GM19238 (cell line): ENCODE measurements around the gene KRTAP10-8.
"Not testable (repeated sequence)": the region's sequence is repeated elsewhere in the genome, so short reads cannot be mapped to it uniquely, and the experiment has no call there.

ENCODE experiments used
- DNase-seq: peaks from one replicate; pipeline ENCODE4 v3.0.0; 2011; ENCODE audit warnings: low spot score; ENCODE audit not compliant: insufficient read length

The KRTAP10-8 gene, protein sequence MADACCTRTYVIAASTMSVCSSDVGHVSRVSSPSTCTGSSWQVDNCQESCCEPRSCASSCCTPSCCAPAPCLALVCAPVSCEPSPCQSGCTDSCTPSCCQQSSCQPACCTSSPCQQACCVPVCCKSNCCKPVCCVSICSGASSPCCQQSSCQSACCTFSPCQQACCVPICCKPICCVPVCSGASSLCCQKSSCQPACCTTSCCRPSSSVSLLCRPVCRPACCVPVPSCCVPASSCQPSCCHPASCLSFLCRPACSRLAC

GRCh38 chr21:44612029-44612486 is at the start of gene KRTAP10-8:
Gene KRTAP10-8 (plus strand): TSS chr21:44612079. CDS start chr21:44612101, 22 bp downstream.
- DNase-seq = no peak

GRCh38 chr21:44564099-44564498 is 47.8 kb upstream of the KRTAP10-8 start:
- no peak for DNase-seq

GRCh38 chr21:44564886-44565598 is 46.8 kb upstream of the KRTAP10-8 start:
- DNase-seq = no peak

- no peak for DNase-seq
Measured at GRCh38 chr21:44566403-44566802, 45.5 kb upstream of the KRTAP10-8 start.

- no peak for DNase-seq
Measured at GRCh38 chr21:44567481-44568171, 44.3 kb upstream of the KRTAP10-8 start.

- no peak for DNase-seq
Measured at GRCh38 chr21:44568261-44568660, 43.6 kb upstream of the KRTAP10-8 start.

DNA sequence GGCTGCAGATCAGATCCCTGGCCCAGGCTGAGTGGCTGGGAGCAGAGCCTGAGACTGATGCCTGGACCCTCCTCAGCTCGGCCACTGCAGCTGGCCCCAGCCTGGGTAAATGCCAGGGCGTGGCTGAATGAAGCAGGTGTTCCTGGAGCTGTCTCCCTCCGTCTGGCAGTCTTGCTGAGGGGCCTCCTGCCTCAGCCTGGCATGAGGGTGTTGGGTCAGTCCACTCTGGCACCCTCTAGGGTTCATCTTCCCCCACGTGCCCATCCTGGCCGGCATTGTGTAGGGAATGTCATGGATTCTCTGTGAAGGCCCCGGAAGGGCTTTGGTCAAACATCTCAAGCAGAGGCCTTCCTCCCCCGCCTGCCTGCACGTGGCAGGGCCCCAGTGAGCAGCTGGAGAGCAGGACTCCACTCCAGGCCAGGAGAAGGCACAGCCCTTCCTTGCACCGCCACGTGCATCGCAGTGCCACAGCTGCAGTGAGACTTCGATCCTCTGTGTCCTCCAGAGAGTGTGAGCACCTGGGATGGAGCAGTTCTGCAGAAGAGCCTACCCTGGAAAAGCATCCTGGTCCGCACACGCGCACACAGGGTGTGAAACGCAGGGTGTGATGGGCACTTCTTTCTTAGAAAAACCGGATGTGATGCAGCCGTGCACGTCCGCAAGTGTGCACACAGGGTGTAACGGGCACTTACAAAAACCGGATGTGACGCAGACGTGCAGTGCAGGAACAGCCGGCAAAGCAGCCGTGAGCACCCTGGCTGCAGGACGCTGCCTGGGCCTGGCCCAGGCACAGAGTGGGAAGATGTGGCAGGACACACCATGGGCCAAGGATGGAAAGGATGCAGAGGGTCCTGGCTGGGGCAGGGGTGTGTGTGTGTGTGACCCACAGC is 43.0 kb upstream of the KRTAP10-8 start:
- DNase-seq = no peak

- DNase-seq = no peak
Measured at GRCh38 chr21:44569861-44570517, 41.9 kb upstream of the KRTAP10-8 start.

DNA sequence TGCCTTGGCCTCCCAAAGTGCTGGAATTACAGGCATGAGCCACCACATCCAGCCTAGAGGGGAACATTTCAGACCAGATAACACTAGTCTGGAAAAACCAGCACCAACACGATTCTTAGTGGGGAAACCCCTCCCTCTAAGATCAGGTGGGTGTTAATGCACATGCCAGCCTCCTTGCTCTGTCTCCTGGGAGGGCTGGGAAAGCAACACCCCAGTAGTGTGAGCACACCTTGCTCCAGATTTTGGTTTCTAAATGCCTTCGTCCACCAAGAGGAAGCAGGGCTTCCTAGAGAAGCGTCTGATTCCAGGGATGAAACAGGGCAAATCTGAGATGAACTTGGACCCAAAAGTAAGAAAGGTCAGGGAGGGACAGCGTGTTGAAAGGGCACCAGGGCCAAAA is 40.6 kb upstream of the KRTAP10-8 start:
- no peak for DNase-seq

DNA sequence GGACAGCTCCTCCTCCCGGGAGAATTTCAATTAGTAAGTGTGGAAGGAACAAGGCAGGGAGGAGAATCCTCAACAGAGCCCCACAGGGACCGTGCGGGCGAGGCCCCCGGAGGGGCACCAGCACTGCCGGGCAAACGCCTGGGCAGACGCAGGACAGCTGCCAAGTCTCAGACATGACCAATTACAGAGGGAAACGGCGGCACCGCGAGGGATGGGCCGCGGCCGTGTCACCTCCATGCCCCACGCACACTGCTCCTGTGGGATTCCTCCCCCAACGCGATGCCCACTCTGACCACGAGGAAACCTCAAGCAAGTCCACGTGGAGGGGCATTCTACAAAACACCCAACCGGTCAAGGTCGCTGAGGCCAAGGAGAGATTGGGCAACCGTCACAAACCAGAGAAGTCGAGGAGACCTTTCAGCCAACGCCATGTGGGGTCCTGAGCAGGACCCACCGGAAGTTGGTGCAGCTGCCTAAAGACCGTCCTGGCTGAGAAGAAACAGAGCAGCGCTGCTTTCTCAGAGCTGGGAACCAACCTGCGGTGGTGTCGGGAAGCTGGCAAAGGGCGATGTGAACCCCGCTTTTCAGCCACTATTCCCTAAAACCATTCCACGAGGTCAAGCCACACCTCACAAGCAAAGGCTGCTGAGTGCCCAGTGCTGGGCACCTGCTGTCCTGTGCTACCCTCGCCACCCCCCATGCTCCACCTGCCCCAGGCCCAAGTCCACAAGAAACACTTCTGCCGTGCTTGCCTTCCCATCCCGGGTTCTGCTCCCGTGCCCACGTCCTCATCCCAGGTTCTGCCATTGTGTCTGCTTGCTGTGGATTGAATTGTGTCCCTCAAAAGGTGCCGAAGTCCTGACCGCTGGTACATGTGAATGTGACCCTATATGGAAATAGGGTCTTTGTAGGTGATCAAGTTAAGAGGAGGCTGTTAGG is 39.8 kb upstream of the KRTAP10-8 start:
- no peak for DNase-seq

DNA sequence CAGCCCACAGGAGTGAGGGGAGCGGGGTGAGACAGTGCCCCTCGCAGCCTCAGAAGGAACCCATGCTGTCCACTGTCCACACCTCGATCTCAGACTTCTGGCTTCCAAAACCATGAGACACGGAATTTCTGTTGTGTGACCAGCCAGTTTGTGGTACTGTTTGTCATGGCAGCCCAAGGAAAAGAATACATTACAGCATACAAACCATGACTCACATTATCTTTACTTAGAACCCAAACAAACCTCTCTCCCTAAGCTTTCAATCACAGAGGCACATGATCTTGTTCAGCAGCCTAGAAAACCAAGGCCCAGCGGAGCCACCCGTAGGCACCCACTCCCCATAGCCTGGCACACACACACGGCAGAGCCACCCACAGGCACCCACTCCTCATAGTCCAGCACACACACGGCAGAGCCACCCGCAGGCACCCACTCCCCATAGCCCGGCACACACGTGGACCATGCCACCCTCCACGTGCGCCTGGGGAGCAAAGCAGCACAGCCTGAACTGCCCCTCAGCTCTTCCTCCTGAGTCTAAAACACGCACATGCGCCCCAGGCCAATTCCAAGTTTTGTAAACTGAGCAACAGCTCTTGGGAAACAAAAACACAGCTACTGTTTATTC is 38.8 kb upstream of the KRTAP10-8 start:
- DNase-seq = no peak

GRCh38 chr21:44573630-44574456 is 38.0 kb upstream of the KRTAP10-8 start, which contains the start of gene KRTAP10-4:
Gene KRTAP10-4 (plus strand): TSS chr21:44573729. CDS start chr21:44573759, 30 bp downstream.
- not testable (repeated sequence) for DNase-seq

- DNase-seq = no peak
Measured at GRCh38 chr21:44574457-44575306, 37.2 kb upstream of the KRTAP10-8 start.

- DNase-seq = no peak
Measured at GRCh38 chr21:44575307-44576024, 36.4 kb upstream of the KRTAP10-8 start.

- no peak for DNase-seq
Measured at GRCh38 chr21:44576025-44576420, 35.9 kb upstream of the KRTAP10-8 start.

- DNase-seq = no peak
Measured at GRCh38 chr21:44578371-44579055, 33.4 kb upstream of the KRTAP10-8 start.
